ENCODE results near the gene CLTB.

- TF ChIP-seq MYC (IDR thresholded peaks at IDR 0.05; ENCODE audit: low read depth, low read length), result no peak
- TF ChIP-seq, protein P1, sequence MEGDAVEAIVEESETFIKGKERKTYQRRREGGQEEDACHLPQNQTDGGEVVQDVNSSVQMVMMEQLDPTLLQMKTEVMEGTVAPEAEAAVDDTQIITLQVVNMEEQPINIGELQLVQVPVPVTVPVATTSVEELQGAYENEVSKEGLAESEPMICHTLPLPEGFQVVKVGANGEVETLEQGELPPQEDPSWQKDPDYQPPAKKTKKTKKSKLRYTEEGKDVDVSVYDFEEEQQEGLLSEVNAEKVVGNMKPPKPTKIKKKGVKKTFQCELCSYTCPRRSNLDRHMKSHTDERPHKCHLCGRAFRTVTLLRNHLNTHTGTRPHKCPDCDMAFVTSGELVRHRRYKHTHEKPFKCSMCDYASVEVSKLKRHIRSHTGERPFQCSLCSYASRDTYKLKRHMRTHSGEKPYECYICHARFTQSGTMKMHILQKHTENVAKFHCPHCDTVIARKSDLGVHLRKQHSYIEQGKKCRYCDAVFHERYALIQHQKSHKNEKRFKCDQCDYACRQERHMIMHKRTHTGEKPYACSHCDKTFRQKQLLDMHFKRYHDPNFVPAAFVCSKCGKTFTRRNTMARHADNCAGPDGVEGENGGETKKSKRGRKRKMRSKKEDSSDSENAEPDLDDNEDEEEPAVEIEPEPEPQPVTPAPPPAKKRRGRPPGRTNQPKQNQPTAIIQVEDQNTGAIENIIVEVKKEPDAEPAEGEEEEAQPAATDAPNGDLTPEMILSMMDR (IDR thresholded peaks at IDR 0.05; ENCODE audit: low read depth, low read length), result no peak
- no peak for TF ChIP-seq MAX (IDR thresholded peaks at IDR 0.05; ENCODE audit: low read depth, low read length)
- TF ChIP-seq POLR2A (IDR thresholded peaks at IDR 0.05; ENCODE audit: extremely low read depth, insufficient read length), result no peak
Measured at GRCh38 chr5:176441921-176442323, 25.6 kb upstream of the CLTB start.

All from NB4 (cell line).